IMR-90 (cell line): ENCODE data around the gene TTC39C. TPM values are rescaled to one million over a fixed set of nuclear protein-coding genes. Genes with fewer than 3 reads are reported as not detected.

Experiments used
- ATAC-seq: fragments of 200-7000 bp; cut with Tn5 transposase; 2 replicates; pipeline ENCODE4 v1.9.1; 2020; ENCODE audit warnings: low read depth, mild to moderate bottlenecking, moderate library complexity
- BruUV-seq: library from RNA; stranded (reverse); fragments of 400-500 nt; replicated peaks from 2 replicates; lab custom pipeline; 2021; lab: Mats Ljungman, UMichigan
- CTCF ChIA-PET: fragments of 300-600 bp; formaldehyde crosslinking; extraction: SDS; loops from one replicate; lab custom pipeline; 2021; ENCODE audit warnings: antibody characterized with exemption; lab: Yijun Ruan, JAX
- POLR2A ChIA-PET: fragments of 300-600 bp; sonication (Branson Sonifier 250); formaldehyde crosslinking; loops from one replicate; lab custom pipeline; 2022; ENCODE audit warnings: antibody characterized with exemption; ENCODE audit not compliant: unreplicated experiment; lab: Charles Lee
- DNase-seq: peaks from one replicate; pipeline ENCODE4 v3.0.0; 2013
- H2AFZ ChIP-seq: replicated peaks from 2 replicates; pipeline ENCODE3; 2013; ENCODE audit warnings: low read length, mild to moderate bottlenecking; ENCODE audit not compliant: poor library complexity
- H2AK5ac ChIP-seq: 2 replicates; pipeline ENCODE4 v1.6.1; 2013; ENCODE audit warnings: low read depth, low read length, inconsistent platforms
- H2AK9ac ChIP-seq: replicated peaks from 2 replicates; pipeline ENCODE3; 2013; ENCODE audit warnings: mild to moderate bottlenecking, low read depth, low read length, moderate library complexity; ENCODE audit not compliant: poor library complexity
- H2BK120ac ChIP-seq: 2 replicates; pipeline ENCODE4 v1.6.1; 2013; ENCODE audit warnings: low read depth, low read length, inconsistent platforms
- H2BK15ac ChIP-seq: 3 replicates; pipeline ENCODE4 v1.6.1; 2013; ENCODE audit warnings: low read depth, low read length, inconsistent platforms
- H2BK20ac ChIP-seq: 2 replicates; pipeline ENCODE4 v1.6.1; 2013; ENCODE audit warnings: low read depth, mild to moderate bottlenecking, inconsistent platforms, low read length, moderate library complexity
- H2BK5ac ChIP-seq: 2 replicates; pipeline ENCODE4 v1.6.1; 2013; ENCODE audit warnings: mild to moderate bottlenecking, low read depth, low read length, inconsistent platforms; ENCODE audit not compliant: poor library complexity, severe bottlenecking
- H3K14ac ChIP-seq: replicated peaks from 2 replicates; pipeline ENCODE4 v1.6.1; 2013; ENCODE audit warnings: low read depth, low read length, inconsistent platforms
- H3K18ac ChIP-seq: 2 replicates; pipeline ENCODE4 v1.6.1; 2013; ENCODE audit warnings: low read depth, low read length, control low read depth
- H3K23ac ChIP-seq: 2 replicates; pipeline ENCODE4 v1.6.1; 2013; ENCODE audit warnings: low read depth, low read length, inconsistent platforms
- H3K27ac ChIP-seq: 2 replicates; pipeline ENCODE4 v1.5.1; 2013; ENCODE audit warnings: mild to moderate bottlenecking, control low read depth, low read length; ENCODE audit not compliant: insufficient read depth
- H3K27me3 ChIP-seq: 2 replicates; pipeline ENCODE4 v1.6.1; 2013; ENCODE audit warnings: low read length; ENCODE audit not compliant: control insufficient read depth, insufficient read depth
- H3K36me3 ChIP-seq: 2 replicates; pipeline ENCODE4 v1.6.1; 2013; ENCODE audit warnings: low read length, mixed read lengths; ENCODE audit not compliant: control insufficient read depth, insufficient read depth
- H3K4ac ChIP-seq: 2 replicates; pipeline ENCODE4 v1.6.1; 2013; ENCODE audit warnings: low read depth, low read length, inconsistent platforms
- H3K4me1 ChIP-seq: 2 replicates; pipeline ENCODE4 v1.6.1; 2013; ENCODE audit warnings: low read length, mixed read lengths; ENCODE audit not compliant: control insufficient read depth, insufficient read depth
- H3K4me2 ChIP-seq: 2 replicates; pipeline ENCODE4 v1.6.1; 2013; ENCODE audit warnings: low read depth, mild to moderate bottlenecking, control low read depth, low read length, moderate library complexity
- H3K4me3 ChIP-seq: 2 replicates; pipeline ENCODE4 v1.5.1; 2013; ENCODE audit warnings: low read depth, mild to moderate bottlenecking, control low read depth, low read length, moderate library complexity; ENCODE audit not compliant: insufficient read depth
- H3K56ac ChIP-seq: 2 replicates; pipeline ENCODE4 v1.6.1; 2013; ENCODE audit warnings: low read length, inconsistent platforms; ENCODE audit not compliant: insufficient read depth; ENCODE audit errors: extremely low read depth
- H3K79me1 ChIP-seq, 2 experiments: 2 replicates each; pipeline ENCODE4 v1.6.1; 2013; ENCODE audit warnings: low read length in 2 of 2, inconsistent platforms in 1 of 2, low read depth in 1 of 2
- H3K9ac ChIP-seq: 2 replicates; pipeline ENCODE4 v1.6.1; 2013; ENCODE audit warnings: low read depth, low read length, control low read depth
- H3K9me1 ChIP-seq: 2 replicates; pipeline ENCODE4 v1.6.1; 2013; ENCODE audit warnings: low read length, inconsistent platforms; ENCODE audit not compliant: insufficient read depth
- H3K9me3 ChIP-seq: 2 replicates; pipeline ENCODE4 v1.6.1; 2013; ENCODE audit warnings: low read length; ENCODE audit not compliant: control insufficient read depth, insufficient read depth
- H4K20me1 ChIP-seq: 2 replicates; pipeline ENCODE4 v1.6.1; 2013; ENCODE audit warnings: low read length, inconsistent platforms; ENCODE audit not compliant: insufficient read depth
- H4K5ac ChIP-seq: 2 replicates; pipeline ENCODE4 v1.6.1; 2013; ENCODE audit warnings: mild to moderate bottlenecking, low read depth, low read length, control low read depth
- H4K8ac ChIP-seq, 2 experiments: 2 replicates each; pipeline ENCODE4 v1.6.1; 2013; ENCODE audit warnings: low read depth in 2 of 2, low read length in 2 of 2, control low read depth in 1 of 2, inconsistent platforms in 1 of 2
- H4K91ac ChIP-seq: 2 replicates; pipeline ENCODE4 v1.6.1; 2013; ENCODE audit warnings: low read depth, low read length, inconsistent platforms; ENCODE audit not compliant: insufficient read depth
- CHD1 ChIP-seq: IDR thresholded peaks from 2 replicates; pipeline ENCODE4 v1.6.1; 2012; ENCODE audit warnings: low read depth, low read length, improper control_type of control experiment
- FOS ChIP-seq: fragments of 150-350 bp; IDR thresholded peaks from 2 replicates; pipeline ENCODE4 v1.6.1; 2016; ENCODE audit warnings: low read depth, low read length
- RFX5 ChIP-seq: IDR thresholded peaks from 2 replicates; pipeline ENCODE4 v1.8.0; 2012; ENCODE audit warnings: low read depth, mild to moderate bottlenecking, low read length, moderate library complexity
- SMC3 ChIP-seq: fragments of 150-350 bp; IDR thresholded peaks from 2 replicates; pipeline ENCODE4 v1.6.1; 2016; ENCODE audit warnings: low read depth, mild to moderate bottlenecking, antibody characterized with exemption, low read length, moderate library complexity
- WGBS, 2 experiments: methylation state at CpG; one replicate each; pipeline versions ENCODE4 v1.1.5 to v1.1.7; 2013; ENCODE audit warnings: missing lambda C conversion rate in 2 of 2; ENCODE audit not compliant: insufficient read length in 1 of 2; ENCODE audit errors: extremely low coverage in 2 of 2; 5-methylcytosine and 5-hydroxymethylcytosine counted together
- dilution Hi-C: fragments of 300-500 bp; cut with HindIII; formaldehyde crosslinking; loops from one replicate; pipeline ENCODE4 v1.14.3; 2018; ENCODE audit warnings: low sequenced_read_pairs; ENCODE audit not compliant: unreplicated experiment
- in situ Hi-C: fragments of 300-500 bp; cut with MboI; formaldehyde crosslinking; loops from 3 replicates; pipeline ENCODE4 v1.14.3; 2019; ENCODE audit warnings: low sequenced_read_pairs, inconsistent platforms, mixed read lengths
- intact Hi-C: fragments of 100-400 bp; cut with micrococcal nuclease; formaldehyde crosslinking; loops from 2 replicates; pipeline ENCODE4 v1.10.0; 2022
- polyA plus RNA-seq, 3 experiments: library from polyadenylated mRNA; depleted of rRNA; stranded (reverse); fragments of >200 nt; gene quantifications; 2 replicates each; pipeline ENCODE4 v1.2.3, GENCODE V29; 2012; ENCODE audit warnings: low replicate concordance in 1 of 3
- total RNA-seq: library from RNA; depleted of rRNA; stranded (reverse); fragments of >200 nt; gene quantifications from 2 replicates; pipeline ENCODE4 v1.2.3, GENCODE V29; 2012
- TF ChIP-seq, protein P1 (sequence below): fragments of 150-350 bp; IDR thresholded peaks from 2 replicates; pipeline ENCODE4 v1.6.1; 2017; ENCODE audit warnings: mild to moderate bottlenecking, antibody characterized with exemption, low read length, low read depth
- TF ChIP-seq, protein P2 (sequence below): fragments of 150-350 bp; IDR thresholded peaks from 2 replicates; pipeline ENCODE4 v1.6.1; 2016; ENCODE audit warnings: low read depth, mild to moderate bottlenecking, low read length, moderate library complexity, borderline replicate concordance

Gene TTC39C
- total and polyA plus RNA-seq, 2 of the 4 experiments (the other 2 are of a cell fraction), result 8.0 to 20.8 TPM

DNA sequence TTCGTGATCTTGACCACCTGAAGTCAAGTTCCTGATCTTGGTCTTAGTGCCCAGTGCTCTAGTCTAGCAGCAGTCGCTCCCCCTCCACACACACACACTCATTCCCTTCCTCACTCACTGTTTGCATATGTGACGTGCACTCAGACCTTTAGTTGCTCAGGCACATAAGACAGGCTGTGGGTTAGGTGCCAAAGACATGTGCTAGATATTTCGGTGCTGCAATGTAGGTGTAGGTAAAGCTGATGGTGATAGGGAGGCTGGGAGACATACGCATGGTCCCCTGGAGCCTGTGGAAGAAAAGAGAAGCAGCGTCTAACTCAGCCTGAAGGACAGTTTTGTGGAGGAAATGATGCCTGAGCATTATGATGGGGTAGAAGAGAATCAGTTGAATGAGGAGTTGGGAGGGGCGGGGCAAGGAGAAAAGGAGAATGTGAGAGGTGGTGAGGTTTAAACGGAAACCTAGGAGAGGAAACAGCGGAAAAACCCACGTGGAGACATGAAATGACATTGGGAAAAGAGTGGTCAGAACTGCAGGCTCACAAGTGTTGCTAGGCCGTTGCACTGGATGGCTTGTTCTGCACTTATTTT, 3.8 kb downstream of the TTC39C start:
- H2BK120ac ChIP-seq, result no peak overlapping the region
- H4K91ac ChIP-seq, result no peak overlapping the region
- H3K18ac ChIP-seq, result no peak overlapping the region
- no peak overlapping the region for H2BK5ac ChIP-seq
- peaks cover 29% of the 10 kb centered on the region for H3K9me1 ChIP-seq
- no peak overlapping the region for H4K8ac ChIP-seq
- TF ChIP-seq, protein P1, sequence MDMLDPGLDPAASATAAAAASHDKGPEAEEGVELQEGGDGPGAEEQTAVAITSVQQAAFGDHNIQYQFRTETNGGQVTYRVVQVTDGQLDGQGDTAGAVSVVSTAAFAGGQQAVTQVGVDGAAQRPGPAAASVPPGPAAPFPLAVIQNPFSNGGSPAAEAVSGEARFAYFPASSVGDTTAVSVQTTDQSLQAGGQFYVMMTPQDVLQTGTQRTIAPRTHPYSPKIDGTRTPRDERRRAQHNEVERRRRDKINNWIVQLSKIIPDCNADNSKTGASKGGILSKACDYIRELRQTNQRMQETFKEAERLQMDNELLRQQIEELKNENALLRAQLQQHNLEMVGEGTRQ, result no peak
- TF ChIP-seq RFX5 (no peak), SMC3 (no peak), FOS (no peak), CHD1 (no peak)
- TF ChIP-seq, protein P2, sequence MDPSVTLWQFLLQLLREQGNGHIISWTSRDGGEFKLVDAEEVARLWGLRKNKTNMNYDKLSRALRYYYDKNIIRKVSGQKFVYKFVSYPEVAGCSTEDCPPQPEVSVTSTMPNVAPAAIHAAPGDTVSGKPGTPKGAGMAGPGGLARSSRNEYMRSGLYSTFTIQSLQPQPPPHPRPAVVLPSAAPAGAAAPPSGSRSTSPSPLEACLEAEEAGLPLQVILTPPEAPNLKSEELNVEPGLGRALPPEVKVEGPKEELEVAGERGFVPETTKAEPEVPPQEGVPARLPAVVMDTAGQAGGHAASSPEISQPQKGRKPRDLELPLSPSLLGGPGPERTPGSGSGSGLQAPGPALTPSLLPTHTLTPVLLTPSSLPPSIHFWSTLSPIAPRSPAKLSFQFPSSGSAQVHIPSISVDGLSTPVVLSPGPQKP, result no peak
- H3K36me3 ChIP-seq, result peaks cover 13% of the 10 kb centered on the region
- BruUV-seq, result no TSS peak
- H3K79me1 ChIP-seq, result peaks cover 43 to 60% of the 10 kb centered on the region in 2 experiments
- no peak for DNase-seq
- dilution Hi-C loops, result no loop called here
- peaks cover 13% of the 10 kb centered on the region for H3K4me1 ChIP-seq
- H3K23ac ChIP-seq, result no peak overlapping the region
- H2AFZ ChIP-seq, result no peak overlapping the region
- in situ Hi-C loops, result no loop called here
- intact Hi-C loops, result loop anchor here (5.0 to 10.0 kb wide), 2 partner anchors 206 to 394 kb away; no protein-coding TSS in a partner anchor
- no peak overlapping the region for H3K27ac ChIP-seq
- H3K27me3 ChIP-seq, result no peaks in the 10 kb centered on the region
- no peak overlapping the region for H4K5ac ChIP-seq
- no peak overlapping the region for H3K4ac ChIP-seq
- H3K9ac ChIP-seq, result no peak overlapping the region
- H2BK20ac ChIP-seq, result no peak overlapping the region
- H2AK5ac ChIP-seq, result no peak overlapping the region; the same call in 1 of the 2 replicates
- WGBS, 2 experiments, result 96% methylated on average over 3 of the region's 11 CpGs; no CpG with 5 or more reads in 1 of the 2 experiments
- ChIA-PET POLR2A (no interaction called here), CTCF (no interaction called here)
- H3K4me3 ChIP-seq, result no peak overlapping the region
- H3K4me2 ChIP-seq, result no peak overlapping the region
- peaks cover 53% of the 10 kb centered on the region for H4K20me1 ChIP-seq
- 0 out of 2 replicates have a peak overlapping the region, but pooled peaks have one; percentile 31 for H3K14ac ChIP-seq
- ATAC-seq, result no peak
- H3K9me3 ChIP-seq, result no peaks in the 10 kb centered on the region
- no peak overlapping the region for H3K56ac ChIP-seq
- no peak overlapping the region for H2BK15ac ChIP-seq
- H2AK9ac ChIP-seq, result no peak overlapping the region
